Right atrium auricular region (tissue), 2 donors: ENCODE data around the gene GUCY1B1. TPM values are rescaled to one million over a fixed set of nuclear protein-coding genes. Genes with fewer than 3 reads are reported as not detected.

Experiments used
- DNase-seq: peaks from one replicate; pipeline ENCODE4 v3.0.0-alpha.2; 2019; ENCODE audit warnings: low spot score
- H3K27ac ChIP-seq, 2 donors: fragments of 200-600 bp; sonication (generic); 1 replicate in 1 of 2; 2 replicates in 1 of 2; pipeline ENCODE4 v1.5.1; 2016 to 2019
- H3K27me3 ChIP-seq, 2 donors: fragments of 200-600 bp; sonication (generic); one replicate each; pipeline versions ENCODE4 v1.5.1 to v1.6.0; 2017 to 2019
- H3K36me3 ChIP-seq: fragments of 200-600 bp; sonication (generic); one replicate; pipeline ENCODE4 v1.5.1; 2016
- H3K4me1 ChIP-seq, 2 donors: fragments of 200-600 bp; sonication (generic); one replicate each; pipeline versions ENCODE4 v1.5.1 to v1.6.0; 2017 to 2019
- H3K4me3 ChIP-seq, 2 donors: fragments of 200-600 bp; sonication (generic); 1 replicate in 1 of 2; 2 replicates in 1 of 2; pipeline ENCODE4 v1.5.1; 2017 to 2019; ENCODE audit warnings: mild to moderate bottlenecking in 1 of 2, moderate library complexity in 1 of 2
- H3K9me3 ChIP-seq, 2 donors: fragments of 200-600 bp; sonication (generic); one replicate each; pipeline ENCODE4 v1.5.1; 2019
- total RNA-seq, 2 donors: library from RNA; depleted of rRNA; stranded (reverse); fragments of >200 nt; gene quantifications; one replicate each; pipeline ENCODE4 v1.1.0, GENCODE V29; 2016
- TF ChIP-seq, protein P1 (sequence below), 2 donors: fragments of 200-600 bp; sonication (generic); IDR thresholded peaks; one replicate each; pipeline ENCODE4 v1.5.1; 2019; ENCODE audit warnings: antibody characterized with exemption in 2 of 2

Gene GUCY1B1
- total RNA-seq, 2 donors from 2014 or later, result 11.3 to 15.0 TPM

DNA sequence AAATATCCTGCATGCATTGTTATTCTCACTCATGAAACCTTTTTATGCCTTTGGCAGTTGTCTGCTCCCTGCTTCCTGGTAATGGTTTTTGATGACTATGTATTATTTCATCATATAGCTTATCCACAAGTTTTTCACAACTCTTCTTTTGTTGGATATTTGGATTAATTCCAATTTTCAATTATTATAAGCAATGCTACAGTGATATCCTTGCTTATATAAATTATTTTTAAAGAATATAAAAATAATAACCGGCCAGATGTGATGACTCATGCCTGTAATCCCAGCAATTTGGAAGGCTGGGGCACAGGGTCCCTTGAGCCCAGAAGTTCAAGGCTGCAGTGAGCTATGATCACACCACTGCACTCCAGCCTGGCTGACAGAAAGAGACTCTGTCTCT, 60.2 kb downstream of the GUCY1B1 start:
- DNase-seq, result no peak
- no peaks in the 10 kb centered on the region for H3K36me3 ChIP-seq
- H3K27me3 ChIP-seq, result no peaks in the 10 kb centered on the region
- H3K9me3 ChIP-seq, result no peaks in the 10 kb centered on the region
- H3K27ac ChIP-seq, result no peak overlapping the region
- no peak overlapping the region for H3K4me3 ChIP-seq
- H3K4me1 ChIP-seq, result no peaks in the 10 kb centered on the region
- TF ChIP-seq, protein P1, sequence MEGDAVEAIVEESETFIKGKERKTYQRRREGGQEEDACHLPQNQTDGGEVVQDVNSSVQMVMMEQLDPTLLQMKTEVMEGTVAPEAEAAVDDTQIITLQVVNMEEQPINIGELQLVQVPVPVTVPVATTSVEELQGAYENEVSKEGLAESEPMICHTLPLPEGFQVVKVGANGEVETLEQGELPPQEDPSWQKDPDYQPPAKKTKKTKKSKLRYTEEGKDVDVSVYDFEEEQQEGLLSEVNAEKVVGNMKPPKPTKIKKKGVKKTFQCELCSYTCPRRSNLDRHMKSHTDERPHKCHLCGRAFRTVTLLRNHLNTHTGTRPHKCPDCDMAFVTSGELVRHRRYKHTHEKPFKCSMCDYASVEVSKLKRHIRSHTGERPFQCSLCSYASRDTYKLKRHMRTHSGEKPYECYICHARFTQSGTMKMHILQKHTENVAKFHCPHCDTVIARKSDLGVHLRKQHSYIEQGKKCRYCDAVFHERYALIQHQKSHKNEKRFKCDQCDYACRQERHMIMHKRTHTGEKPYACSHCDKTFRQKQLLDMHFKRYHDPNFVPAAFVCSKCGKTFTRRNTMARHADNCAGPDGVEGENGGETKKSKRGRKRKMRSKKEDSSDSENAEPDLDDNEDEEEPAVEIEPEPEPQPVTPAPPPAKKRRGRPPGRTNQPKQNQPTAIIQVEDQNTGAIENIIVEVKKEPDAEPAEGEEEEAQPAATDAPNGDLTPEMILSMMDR (IDR thresholded peaks at IDR 0.05), result no peak

DNA sequence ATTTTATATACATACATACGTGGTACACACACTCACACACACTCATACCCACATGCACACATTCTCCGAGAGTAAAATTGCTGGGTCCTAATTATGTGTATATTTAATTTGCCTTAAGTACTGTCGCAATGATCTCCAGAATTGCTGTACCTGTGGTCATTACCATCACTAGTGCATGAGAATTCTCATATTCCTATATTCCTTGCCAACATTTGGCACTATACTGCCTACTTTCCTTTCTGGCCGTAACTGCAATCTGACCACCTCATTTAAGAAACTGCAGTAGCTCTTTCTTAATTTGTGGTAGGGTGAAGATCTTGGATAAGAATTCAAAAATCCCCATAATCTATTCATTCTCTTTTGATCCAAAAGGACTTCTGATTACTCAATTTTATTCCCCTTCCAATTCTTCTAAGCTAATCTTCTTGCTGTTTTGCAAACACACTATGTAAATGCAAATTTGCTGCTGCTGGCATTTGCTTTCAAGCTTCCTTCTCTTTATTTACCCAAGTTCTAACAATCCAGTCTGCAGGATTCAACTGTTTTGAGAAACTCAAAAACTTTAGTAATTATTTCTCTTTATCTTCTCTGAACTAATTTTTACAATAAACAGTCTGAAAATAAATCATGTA, 62.2 kb downstream of the GUCY1B1 start:
- no peaks in the 10 kb centered on the region for H3K27me3 ChIP-seq
- no peak overlapping the region for H3K4me3 ChIP-seq
- no peak overlapping the region for H3K27ac ChIP-seq
- no peaks in the 10 kb centered on the region for H3K36me3 ChIP-seq
- DNase-seq, result no peak
- no peaks in the 10 kb centered on the region for H3K9me3 ChIP-seq
- H3K4me1 ChIP-seq, result no peaks in the 10 kb centered on the region
- TF ChIP-seq, protein P1 (IDR thresholded peaks at IDR 0.05), result no peak

GRCh38 chr4:155822572-155822971, 63.8 kb downstream of the GUCY1B1 start:
- no peak for DNase-seq
- no peaks in the 10 kb centered on the region for H3K36me3 ChIP-seq
- H3K9me3 ChIP-seq, result no peaks in the 10 kb centered on the region
- H3K4me1 ChIP-seq, result no peaks in the 10 kb centered on the region
- no peak overlapping the region for H3K27ac ChIP-seq
- no peaks in the 10 kb centered on the region for H3K27me3 ChIP-seq
- TF ChIP-seq, protein P1 (IDR thresholded peaks at IDR 0.05), result no peak
- H3K4me3 ChIP-seq, result no peak overlapping the region

DNA sequence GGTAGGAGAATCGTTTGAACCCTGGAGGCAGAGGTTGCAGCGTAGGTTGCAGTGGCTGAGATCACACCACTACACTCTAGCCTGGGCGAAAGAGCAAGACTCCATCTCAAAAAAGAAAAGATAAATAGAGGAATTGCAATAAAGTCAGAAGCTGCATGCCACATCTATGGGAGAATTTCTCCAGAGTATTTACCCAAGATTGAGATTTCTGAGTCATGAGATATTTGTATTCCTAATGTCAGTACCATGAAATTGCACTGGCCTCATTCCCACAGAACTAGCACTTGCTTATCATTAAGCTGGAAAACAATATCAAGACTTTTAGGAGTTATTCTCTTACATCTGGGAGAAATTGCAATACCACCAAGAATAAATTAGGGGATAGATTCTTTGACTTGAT, 69.8 kb downstream of the GUCY1B1 start:
- DNase-seq, result no peak
- H3K27ac ChIP-seq, result no peak overlapping the region
- no peaks in the 10 kb centered on the region for H3K27me3 ChIP-seq
- no peaks in the 10 kb centered on the region for H3K4me1 ChIP-seq
- TF ChIP-seq, protein P1 (IDR thresholded peaks at IDR 0.05), result no peak
- H3K9me3 ChIP-seq, result no peaks in the 10 kb centered on the region
- no peaks in the 10 kb centered on the region for H3K36me3 ChIP-seq
- no peak overlapping the region for H3K4me3 ChIP-seq

GRCh38 chr4:155832664-155833063, 73.8 kb downstream of the GUCY1B1 start:
- Histone ChIP-seq H3K4me1 (no peaks in the 10 kb centered on the region), H3K4me3 (no peak overlapping the region), H3K27me3 (no peaks in the 10 kb centered on the region), H3K36me3 (no peaks in the 10 kb centered on the region), H3K9me3 (no peaks in the 10 kb centered on the region), H3K27ac (no peak overlapping the region)
- TF ChIP-seq, protein P1 (IDR thresholded peaks at IDR 0.05), result no peak
- no peak for DNase-seq

DNA sequence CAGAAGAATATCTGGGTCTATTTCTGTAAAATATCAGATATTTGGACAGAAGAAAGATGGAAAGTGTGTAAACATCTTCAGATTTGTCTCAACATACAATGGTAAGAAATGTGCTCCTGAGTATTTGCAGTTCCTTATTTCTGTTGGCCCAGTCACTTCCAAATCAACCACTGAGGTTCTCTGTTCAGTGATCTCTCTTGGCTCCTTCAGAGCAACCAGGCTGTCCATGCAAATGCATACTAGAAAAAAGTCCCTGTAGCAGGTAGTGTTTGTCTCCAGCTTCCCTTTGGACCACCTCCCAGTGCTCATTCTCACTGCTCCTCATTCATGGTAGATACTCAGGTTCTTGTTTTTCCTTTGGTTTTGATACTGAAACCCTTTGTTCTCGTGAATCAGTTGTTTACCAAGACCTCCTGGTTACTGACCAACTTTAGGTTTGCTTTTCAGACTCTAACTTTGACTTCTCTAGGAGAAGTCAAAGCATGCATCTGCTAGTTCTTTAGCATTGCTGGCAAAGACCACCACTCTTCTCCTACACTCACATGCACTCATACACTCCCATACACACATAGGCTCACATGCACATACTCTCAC, 78.5 kb downstream of the GUCY1B1 start:
- H3K27me3 ChIP-seq, result no peaks in the 10 kb centered on the region
- no peaks in the 10 kb centered on the region for H3K9me3 ChIP-seq
- TF ChIP-seq, protein P1 (IDR thresholded peaks at IDR 0.05), result no peak
- H3K27ac ChIP-seq, result no peak overlapping the region
- H3K4me3 ChIP-seq, result no peak overlapping the region
- H3K4me1 ChIP-seq, result no peaks in the 10 kb centered on the region
- H3K36me3 ChIP-seq, result no peaks in the 10 kb centered on the region
- DNase-seq, result no peak
